ENCODE results near the gene FANCC. TPM values are rescaled to one million over a fixed set of nuclear protein-coding genes. Genes with fewer than 3 reads are reported as not detected.

Gene FANCC
- total and polyA plus RNA-seq, 3 donors from 2014 or later, result 30.7 to 38.5 (median 35.1) TPM

- TF ChIP-seq POLR2A (IDR thresholded peaks at IDR 0.05), result no peak
- TF ChIP-seq, protein P1, sequence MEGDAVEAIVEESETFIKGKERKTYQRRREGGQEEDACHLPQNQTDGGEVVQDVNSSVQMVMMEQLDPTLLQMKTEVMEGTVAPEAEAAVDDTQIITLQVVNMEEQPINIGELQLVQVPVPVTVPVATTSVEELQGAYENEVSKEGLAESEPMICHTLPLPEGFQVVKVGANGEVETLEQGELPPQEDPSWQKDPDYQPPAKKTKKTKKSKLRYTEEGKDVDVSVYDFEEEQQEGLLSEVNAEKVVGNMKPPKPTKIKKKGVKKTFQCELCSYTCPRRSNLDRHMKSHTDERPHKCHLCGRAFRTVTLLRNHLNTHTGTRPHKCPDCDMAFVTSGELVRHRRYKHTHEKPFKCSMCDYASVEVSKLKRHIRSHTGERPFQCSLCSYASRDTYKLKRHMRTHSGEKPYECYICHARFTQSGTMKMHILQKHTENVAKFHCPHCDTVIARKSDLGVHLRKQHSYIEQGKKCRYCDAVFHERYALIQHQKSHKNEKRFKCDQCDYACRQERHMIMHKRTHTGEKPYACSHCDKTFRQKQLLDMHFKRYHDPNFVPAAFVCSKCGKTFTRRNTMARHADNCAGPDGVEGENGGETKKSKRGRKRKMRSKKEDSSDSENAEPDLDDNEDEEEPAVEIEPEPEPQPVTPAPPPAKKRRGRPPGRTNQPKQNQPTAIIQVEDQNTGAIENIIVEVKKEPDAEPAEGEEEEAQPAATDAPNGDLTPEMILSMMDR (IDR thresholded peaks at IDR 0.05), result no peak
- intact Hi-C loops (cut with DNase I; ENCODE audit: low total_unique reads), result no loop called here
- Histone ChIP-seq H3K27me3 (no peaks in the 10 kb centered on the region), H3K9me3 (no peaks in the 10 kb centered on the region), H3K36me3 (ENCODE audit: low read depth, missing control alignments) (no peaks in the 10 kb centered on the region), H3K4me1 (no peaks in the 10 kb centered on the region), H3K27ac (no peak overlapping the region), H3K4me3 (no peak overlapping the region)
- DNase-seq, result no peak
- 76 to 88% methylated on average over 8 of the region's 8 CpGs for WGBS, 2 donors
Observed at GRCh38 chr9:95360866-95361265, 43.4 kb upstream of the FANCC start.

GRCh38 chr9:95357316-95357715 lies 39.8 kb upstream of the FANCC start:
- WGBS, 2 donors, result 93 to 96% methylated on average over 8 of the region's 8 CpGs

GRCh38 chr9:95355500-95355899 lies 38.0 kb upstream of the FANCC start:
- no peaks in the 10 kb centered on the region for H3K27me3 ChIP-seq
- H3K4me3 ChIP-seq, result no peak overlapping the region
- H3K4me1 ChIP-seq, result no peaks in the 10 kb centered on the region
- intact Hi-C loops (cut with DNase I; ENCODE audit: low total_unique reads), result no loop called here
- 72 to 75% methylated on average over 5 of the region's 5 CpGs for WGBS, 2 donors
- no peak for TF ChIP-seq POLR2A (IDR thresholded peaks at IDR 0.05)
- TF ChIP-seq, protein P1 (IDR thresholded peaks at IDR 0.05), result no peak
- H3K36me3 ChIP-seq (ENCODE audit: low read depth, missing control alignments), result no peaks in the 10 kb centered on the region
- DNase-seq, result no peak
- H3K27ac ChIP-seq, result no peak overlapping the region
- no peaks in the 10 kb centered on the region for H3K9me3 ChIP-seq

More at GRCh38 chr9:95357316-95357715, 39.8 kb upstream of the FANCC start:
- no peaks in the 10 kb centered on the region for H3K4me1 ChIP-seq
- no peak for DNase-seq
- H3K4me3 ChIP-seq, result no peak overlapping the region
- no peak overlapping the region for H3K27ac ChIP-seq
- no peaks in the 10 kb centered on the region for H3K27me3 ChIP-seq
- TF ChIP-seq POLR2A (IDR thresholded peaks at IDR 0.05), result no peak
- TF ChIP-seq, protein P1 (IDR thresholded peaks at IDR 0.05), result no peak
- intact Hi-C loops (cut with DNase I; ENCODE audit: low total_unique reads), result no loop called here
- H3K9me3 ChIP-seq, result no peaks in the 10 kb centered on the region
- H3K36me3 ChIP-seq (ENCODE audit: low read depth, missing control alignments), result no peaks in the 10 kb centered on the region

- intact Hi-C loops (cut with DNase I; ENCODE audit: low total_unique reads), result no loop called here
- TF ChIP-seq POLR2A (IDR thresholded peaks at IDR 0.05), result no peak
- TF ChIP-seq, protein P1 (IDR thresholded peaks at IDR 0.05), result no peak
- H3K4me3 ChIP-seq, result no peak overlapping the region
- H3K27ac ChIP-seq, result no peak overlapping the region
- H3K4me1 ChIP-seq, result no peaks in the 10 kb centered on the region
- no peaks in the 10 kb centered on the region for H3K36me3 ChIP-seq (ENCODE audit: low read depth, missing control alignments)
- H3K9me3 ChIP-seq, result no peaks in the 10 kb centered on the region
- H3K27me3 ChIP-seq, result no peaks in the 10 kb centered on the region
- DNase-seq, result no peak
- WGBS, 2 donors, result 68 to 77% methylated on average over 24 to 25 of the region's 25 CpGs
Observed at GRCh38 chr9:95351051-95351450, 33.5 kb upstream of the FANCC start.

DNA sequence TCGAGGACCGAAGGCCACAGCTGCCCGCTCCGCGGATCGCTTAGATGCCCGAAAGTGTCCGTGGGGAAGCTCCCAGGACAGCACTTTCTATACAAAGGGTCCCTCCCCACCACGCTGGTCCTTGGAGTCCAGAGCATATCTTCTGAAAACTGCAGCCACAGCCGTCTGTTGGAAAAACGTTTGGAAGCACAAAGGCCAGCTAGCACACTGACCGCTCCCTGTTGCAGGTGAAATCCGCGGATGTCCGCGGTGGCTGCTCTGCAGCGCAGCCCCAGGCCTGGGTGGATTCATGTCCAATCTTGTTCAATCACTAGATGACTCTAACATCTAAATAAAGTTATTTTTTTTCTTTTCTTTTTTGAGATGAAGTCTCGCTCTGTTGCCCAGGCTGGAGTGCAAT lies 32.8 kb upstream of the FANCC start:
- Histone ChIP-seq H3K4me1 (no peaks in the 10 kb centered on the region), H3K27me3 (no peaks in the 10 kb centered on the region), H3K9me3 (no peaks in the 10 kb centered on the region), H3K4me3 (peak overlapping the region; percentile 36 to 51), H3K27ac (no peak overlapping the region), H3K36me3 (ENCODE audit: low read depth, missing control alignments) (no peaks in the 10 kb centered on the region)
- intact Hi-C loops (cut with DNase I; ENCODE audit: low total_unique reads), result no loop called here
- no peak for DNase-seq
- WGBS, 2 donors, result 57 to 83% methylated on average over 18 of the region's 18 CpGs
- TF ChIP-seq, protein P1 (IDR thresholded peaks at IDR 0.05), result no peak
- TF ChIP-seq POLR2A (IDR thresholded peaks at IDR 0.05), result no peak
